Measurements from ENCODE around the gene ZNF526.
"Not testable (repeated sequence)": the region's sequence is repeated elsewhere in the genome, so short reads cannot be mapped to it uniquely, and the experiment has no call there.

The ZNF526 gene

GRCh38 chr19:42253245-42254088, 33.4 kb downstream of the ZNF526 start:
- intact Hi-C loops (cut with DNase I), result loop anchor here (2.0 kb wide), 1 partner anchor 27 kb away; no protein-coding TSS in a partner anchor
- DNase-seq, result peak in 6 of 10 donors; percentile 40 to 90 (median 53)

- intact Hi-C loops (cut with DNase I), result loop anchor here (2.0 kb wide), 1 partner anchor 27 kb away; no protein-coding TSS in a partner anchor
Measured at GRCh38 chr19:42254089-42254849, 34.2 kb downstream of the ZNF526 start.

GRCh38 chr19:42254850-42255765, 35.0 kb downstream of the ZNF526 start, which contains the start of gene ERF:
Gene ERF (minus strand): TSS chr19:42255128. CDS start chr19:42254999, 129 bp downstream.
- intact Hi-C loops (cut with DNase I), result loop anchor here (2.0 kb wide), 1 partner anchor 26 kb away; no protein-coding TSS in a partner anchor
- DNase-seq, result peak; percentile 89 to 99 (median 94)

More at GRCh38 chr19:42254089-42254849, 34.2 kb downstream of the ZNF526 start:
- DNase-seq, result peak; percentile 65 to 96 (median 79)

- peak in 8 of 10 donors; percentile 50 to 92 (median 67) for DNase-seq
- intact Hi-C loops (cut with DNase I), result loop anchor here (2.0 kb wide), 1 partner anchor 25 kb away; no protein-coding TSS in a partner anchor
Measured at GRCh38 chr19:42255766-42256745, 35.9 kb downstream of the ZNF526 start.

GRCh38 chr19:42257842-42258241, 37.7 kb downstream of the ZNF526 start:
- intact Hi-C loops (cut with DNase I); DNase-seq: not testable (repeated sequence)

- intact Hi-C loops (cut with DNase I), result no loop called here
Measured at GRCh38 chr19:42261763-42262162, 41.7 kb downstream of the ZNF526 start.

GRCh38 chr19:42266105-42266504, 46.0 kb downstream of the ZNF526 start:
- DNase-seq; intact Hi-C loops (cut with DNase I): not testable (repeated sequence)

More at GRCh38 chr19:42261763-42262162, 41.7 kb downstream of the ZNF526 start:
- DNase-seq, result no peak

- intact Hi-C loops (cut with DNase I); DNase-seq: not testable (repeated sequence)
Measured at GRCh38 chr19:42266928-42267603, 47.0 kb downstream of the ZNF526 start.

GRCh38 chr19:42267644-42268141, 47.6 kb downstream of the ZNF526 start:
- intact Hi-C loops (cut with DNase I), result no loop called here
- no peak for DNase-seq

- intact Hi-C loops (cut with DNase I), result no loop called here
- peak; percentile 98 to 100 (median 99) for DNase-seq
Measured at GRCh38 chr19:42268142-42268703, 48.1 kb downstream of the ZNF526 start.

GRCh38 chr19:42268704-42269477, 48.8 kb downstream of the ZNF526 start, which contains the start of gene CIC:
Gene CIC (plus strand): TSS chr19:42269252. CDS start chr19:42271784, 2,532 bp downstream.
- intact Hi-C loops (cut with DNase I), result no loop called here
- DNase-seq, result peak; percentile 98 to 100 (median 100)

- peak in 1 of 10 donors; percentile 74 for DNase-seq
- intact Hi-C loops (cut with DNase I), result no loop called here
Measured at GRCh38 chr19:42269478-42270345, 49.6 kb downstream of the ZNF526 start.

GRCh38 chr19:42270346-42271044, 50.4 kb downstream of the ZNF526 start:
- intact Hi-C loops (cut with DNase I), result no loop called here
- peak in 6 of 10 donors; percentile 42 to 94 (median 64) for DNase-seq

- peak in 1 of 10 donors; percentile 82 for DNase-seq
- intact Hi-C loops (cut with DNase I), result no loop called here
Measured at GRCh38 chr19:42271045-42271419, 50.9 kb downstream of the ZNF526 start.
